GM18526 (cell line): ENCODE measurements around the gene KATNIP.

ENCODE experiments used
- POLR2A ChIP-seq: IDR thresholded peaks from 3 replicates; pipeline ENCODE4 v1.6.1; 2011; ENCODE audit not compliant: insufficient read length; ENCODE audit errors: extremely low read depth

The KATNIP gene

GRCh38 chr16:27561216-27561615, 11.3 kb downstream of the KATNIP start:
- TF ChIP-seq POLR2A = no peak

- TF ChIP-seq POLR2A = no peak
These were observed 14.3 kb downstream of the KATNIP start for GRCh38 chr16:27564224-27564623.

DNA sequence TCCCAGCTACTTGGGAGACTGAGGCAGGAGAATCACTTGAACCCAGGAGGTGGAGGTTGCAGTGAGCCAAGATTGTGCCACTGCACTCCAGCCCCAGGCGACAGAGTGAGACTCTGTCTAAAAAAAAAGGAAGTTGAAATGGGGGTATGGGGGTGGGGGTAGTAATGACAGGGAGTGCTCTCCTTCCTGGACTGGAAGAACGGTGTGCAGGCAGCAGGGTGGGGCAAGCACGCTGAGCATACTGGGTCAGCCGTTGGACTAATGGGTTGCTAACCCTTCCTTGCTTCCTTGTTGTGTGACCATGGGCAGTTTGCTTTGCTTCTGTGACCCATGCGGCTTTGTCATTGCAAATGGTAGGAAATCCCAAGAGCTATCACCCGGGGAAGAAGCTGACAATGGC, 16.5 kb downstream of the KATNIP start:
- TF ChIP-seq POLR2A = no peak

GRCh38 chr16:27568077-27568476, 18.1 kb downstream of the KATNIP start:
- no peak for TF ChIP-seq POLR2A

- TF ChIP-seq POLR2A = no peak
These were observed 21.7 kb downstream of the KATNIP start for GRCh38 chr16:27571433-27572326.

- TF ChIP-seq POLR2A = no peak
These were observed 22.8 kb downstream of the KATNIP start for GRCh38 chr16:27572711-27573110.

DNA sequence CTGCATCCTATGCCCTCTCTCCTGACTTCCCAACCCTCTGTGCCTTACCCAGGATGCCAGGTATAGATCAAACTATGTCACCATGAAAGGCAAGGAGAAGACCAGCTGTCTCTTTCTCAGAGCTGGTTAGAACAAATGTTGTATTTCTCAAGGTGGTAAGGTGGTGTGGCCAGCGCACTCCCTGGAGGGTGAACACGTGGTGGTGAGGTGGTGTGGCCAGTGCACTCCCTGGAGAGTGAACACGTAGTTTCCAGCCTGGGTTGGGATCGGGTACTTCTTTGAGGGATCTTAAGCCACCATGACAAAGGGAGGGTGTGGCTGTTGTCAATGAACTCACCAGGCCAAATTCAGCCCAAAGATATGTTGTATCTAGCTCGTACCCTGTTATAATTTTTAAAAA, 26.8 kb downstream of the KATNIP start:
- no peak for TF ChIP-seq POLR2A

DNA sequence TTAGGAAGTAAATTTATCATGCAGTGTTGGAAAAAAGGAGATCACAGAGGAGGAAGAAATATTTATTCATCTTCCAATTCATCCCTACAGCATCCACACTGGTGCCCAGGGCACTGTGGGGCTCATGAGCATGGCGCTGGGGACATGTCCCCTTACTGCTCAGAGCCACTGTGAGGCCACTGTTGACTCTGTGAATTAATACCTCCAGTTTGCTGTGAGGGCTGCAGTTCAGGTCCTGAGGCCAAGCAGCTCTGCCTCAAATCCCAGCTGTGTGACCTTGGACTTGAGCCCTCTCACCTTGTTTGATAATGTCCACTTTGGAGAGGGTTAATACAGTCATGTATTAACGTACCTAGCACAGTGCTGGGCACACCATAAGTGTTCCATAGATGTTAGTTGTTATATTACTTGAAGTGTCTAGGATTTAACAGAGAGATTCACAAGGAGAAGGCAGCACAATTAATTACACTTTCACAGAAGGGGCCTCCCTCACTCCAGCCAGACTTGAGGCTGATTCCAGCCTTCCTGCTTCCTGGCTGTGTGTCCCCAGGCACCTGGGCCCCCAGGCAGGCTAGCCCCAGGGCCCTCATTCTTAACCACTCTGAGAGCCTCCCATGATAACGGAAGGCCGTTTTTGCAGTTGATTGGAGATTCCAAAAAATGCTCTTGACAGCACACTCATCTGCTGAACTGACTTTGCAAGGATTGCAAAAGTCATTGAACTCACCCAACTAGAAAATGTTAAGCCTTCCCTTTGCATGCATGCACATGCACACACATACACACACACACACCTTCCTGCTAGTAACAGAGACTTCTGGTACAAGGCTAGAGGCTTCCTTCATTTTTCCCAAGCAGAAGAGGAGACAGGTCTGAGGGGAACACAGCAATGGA, 29.4 kb downstream of the KATNIP start:
- TF ChIP-seq POLR2A = no peak

DNA sequence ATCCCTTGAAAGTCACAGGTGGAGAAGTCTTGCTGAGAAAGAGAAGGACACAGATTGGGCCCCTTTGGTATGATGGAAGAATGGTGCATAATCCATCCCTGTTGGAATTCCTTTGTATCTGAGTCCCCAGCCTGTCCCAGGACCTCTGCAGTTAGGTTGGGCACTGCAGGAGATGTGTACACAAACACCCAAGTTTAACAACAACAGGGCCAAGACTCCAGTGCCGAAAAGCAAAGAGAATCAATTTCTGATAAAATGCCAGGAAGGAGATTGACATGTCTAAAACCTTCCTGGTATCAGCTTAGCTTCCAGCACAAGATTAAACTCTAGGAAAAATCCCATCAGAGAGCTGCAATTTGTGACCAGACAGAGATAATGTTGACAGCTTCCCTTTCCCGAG, 32.9 kb downstream of the KATNIP start:
- no peak for TF ChIP-seq POLR2A

DNA sequence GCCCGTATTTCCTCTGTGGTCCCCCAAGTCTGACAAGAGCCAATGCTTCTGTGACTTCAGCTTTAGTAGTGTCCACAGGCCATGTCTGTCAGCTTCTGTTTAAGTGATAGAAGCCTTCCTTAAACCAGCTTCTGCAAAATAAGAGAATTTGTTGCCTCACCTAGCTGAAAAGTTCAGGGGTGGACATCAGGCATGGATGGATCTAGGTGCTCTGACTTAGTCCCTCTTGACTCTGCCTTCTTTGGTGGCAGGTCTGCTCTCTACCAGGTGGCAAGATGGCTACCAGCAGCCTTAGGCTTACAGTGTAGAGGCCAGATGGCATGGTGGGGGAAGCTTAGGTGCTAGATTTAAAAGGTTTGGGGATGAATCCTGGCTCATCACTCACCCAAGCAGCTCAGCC, 33.7 kb downstream of the KATNIP start:
- TF ChIP-seq POLR2A = no peak

DNA sequence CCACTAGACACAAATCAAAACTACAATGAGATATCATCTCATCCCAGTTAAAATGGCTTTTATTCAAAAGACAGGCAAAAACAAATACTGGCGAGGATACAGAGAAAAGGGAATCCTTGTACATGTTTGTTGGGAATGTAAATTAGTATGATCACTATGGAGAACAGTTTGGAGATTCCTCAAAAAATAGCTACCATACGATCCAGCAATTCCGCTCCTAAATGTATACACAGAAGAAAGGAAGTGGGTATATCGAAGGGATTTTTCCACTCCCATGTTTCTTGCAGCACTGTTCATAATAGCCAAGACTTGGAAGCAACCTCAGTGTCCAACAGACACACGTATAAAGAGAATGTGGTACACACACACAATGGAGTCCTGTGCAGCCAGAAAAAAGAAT, 35.3 kb downstream of the KATNIP start:
- no peak for TF ChIP-seq POLR2A

GRCh38 chr16:27586711-27587110, 36.8 kb downstream of the KATNIP start:
- TF ChIP-seq POLR2A = no peak

GRCh38 chr16:27588057-27588456, 38.1 kb downstream of the KATNIP start:
- TF ChIP-seq POLR2A = no peak

GRCh38 chr16:27591837-27592236, 41.9 kb downstream of the KATNIP start:
- no peak for TF ChIP-seq POLR2A

DNA sequence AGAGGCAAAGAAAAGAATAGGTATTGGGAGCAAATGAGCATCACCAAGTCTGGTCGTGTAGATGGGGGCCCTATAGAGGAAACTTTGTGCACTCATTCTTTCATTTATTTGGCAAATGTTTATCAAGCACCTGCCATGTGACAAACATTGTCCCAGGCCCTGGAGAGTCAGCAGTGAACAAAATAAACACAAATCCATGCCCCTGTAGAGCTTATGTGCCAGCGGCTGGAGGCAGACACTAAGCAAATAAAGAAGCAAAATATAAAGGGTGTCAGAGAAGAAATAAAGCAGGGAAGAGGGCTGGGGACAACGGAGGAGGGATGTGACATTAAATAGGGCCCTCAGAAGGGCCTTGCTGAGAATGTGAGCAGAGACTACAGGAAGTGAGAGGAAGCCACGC, 45.5 kb downstream of the KATNIP start:
- no peak for TF ChIP-seq POLR2A

- TF ChIP-seq POLR2A = no peak
These were observed 46.0 kb downstream of the KATNIP start for GRCh38 chr16:27595993-27596392.
